ENCODE measurements around the gene OR2T1.
"Not testable (repeated sequence)": the region's sequence is repeated elsewhere in the genome, so short reads cannot be mapped to it uniquely, and the experiment has no call there.

OR2T1 gene

DNA sequence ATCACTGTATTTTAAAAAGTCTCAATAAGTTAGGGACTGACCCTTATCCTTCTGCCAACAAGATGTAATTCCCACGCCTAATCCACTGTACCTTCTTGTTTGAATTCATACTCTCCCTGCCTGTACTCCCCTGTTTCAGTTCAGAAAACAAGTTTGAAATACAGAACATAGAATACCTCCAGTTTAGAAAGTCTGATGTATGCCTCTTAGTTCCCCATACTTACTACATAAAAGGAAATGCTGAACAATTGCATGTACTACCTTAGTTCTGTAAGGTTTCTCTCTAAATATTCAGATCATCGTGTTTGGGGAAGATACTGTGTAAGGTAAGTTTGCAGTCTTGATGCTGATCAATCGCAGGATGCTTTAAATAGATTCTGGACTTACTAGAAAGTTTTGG is 33.5 kb downstream of the OR2T1 start:
- not testable (repeated sequence) for DNase-seq (ENCODE audit: low read depth)

DNA sequence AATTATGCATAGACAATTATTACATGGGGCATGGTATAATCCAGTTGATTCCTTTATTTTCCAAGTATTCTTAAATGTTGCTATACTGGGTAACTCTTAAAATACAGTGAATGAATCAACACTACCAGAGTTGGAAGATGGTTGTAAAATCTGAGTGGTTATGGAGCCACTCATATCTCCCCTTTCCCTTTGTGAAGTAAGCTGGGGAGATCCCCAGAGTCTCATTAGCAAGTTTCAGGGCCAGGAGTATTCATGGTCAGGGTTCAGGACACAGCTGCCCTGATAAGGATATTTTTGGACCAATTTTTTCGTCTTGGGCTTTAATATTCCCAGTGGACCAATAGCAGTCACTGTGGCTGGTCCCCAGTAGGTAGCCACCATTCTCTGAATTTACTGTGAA is 35.8 kb downstream of the OR2T1 start:
- DNase-seq (ENCODE audit: low read depth) = not testable (repeated sequence)

GRCh38 chr1:248439283-248439682 is 36.4 kb downstream of the OR2T1 start:
- DNase-seq (ENCODE audit: low read depth) = not testable (repeated sequence)

- DNase-seq (ENCODE audit: low read depth) = not testable (repeated sequence)
These were observed 39.8 kb downstream of the OR2T1 start for GRCh38 chr1:248442500-248443277.

- DNase-seq (ENCODE audit: low read depth) = not testable (repeated sequence)
These were observed 41.8 kb downstream of the OR2T1 start for GRCh38 chr1:248444603-248445002.

DNA sequence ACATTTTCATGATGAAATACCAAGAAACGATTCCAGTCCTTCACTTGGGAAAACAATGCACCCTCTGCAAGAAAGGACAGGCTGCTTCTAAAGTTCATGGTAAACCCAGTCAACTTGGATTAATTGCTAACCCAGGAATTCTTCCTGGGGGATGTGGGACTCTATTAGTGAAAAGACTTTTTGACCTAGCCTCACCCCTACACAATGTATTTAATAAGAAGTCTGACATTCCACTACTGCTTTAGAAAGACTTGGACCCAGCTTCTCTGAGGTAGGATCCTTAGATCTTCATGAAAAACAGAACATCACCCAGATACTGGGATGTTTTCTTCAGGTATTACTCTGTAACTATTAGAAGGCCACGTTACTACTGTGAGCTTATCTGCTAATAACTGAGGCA is 42.6 kb downstream of the OR2T1 start, which contains the start of gene OR2T2:
Gene OR2T2 (plus strand): TSS at position 239 of the 400 bp plus-strand sequence. CDS start 7,161 bp downstream, outside the sequence.
- not testable (repeated sequence) for DNase-seq (ENCODE audit: low read depth)

DNA sequence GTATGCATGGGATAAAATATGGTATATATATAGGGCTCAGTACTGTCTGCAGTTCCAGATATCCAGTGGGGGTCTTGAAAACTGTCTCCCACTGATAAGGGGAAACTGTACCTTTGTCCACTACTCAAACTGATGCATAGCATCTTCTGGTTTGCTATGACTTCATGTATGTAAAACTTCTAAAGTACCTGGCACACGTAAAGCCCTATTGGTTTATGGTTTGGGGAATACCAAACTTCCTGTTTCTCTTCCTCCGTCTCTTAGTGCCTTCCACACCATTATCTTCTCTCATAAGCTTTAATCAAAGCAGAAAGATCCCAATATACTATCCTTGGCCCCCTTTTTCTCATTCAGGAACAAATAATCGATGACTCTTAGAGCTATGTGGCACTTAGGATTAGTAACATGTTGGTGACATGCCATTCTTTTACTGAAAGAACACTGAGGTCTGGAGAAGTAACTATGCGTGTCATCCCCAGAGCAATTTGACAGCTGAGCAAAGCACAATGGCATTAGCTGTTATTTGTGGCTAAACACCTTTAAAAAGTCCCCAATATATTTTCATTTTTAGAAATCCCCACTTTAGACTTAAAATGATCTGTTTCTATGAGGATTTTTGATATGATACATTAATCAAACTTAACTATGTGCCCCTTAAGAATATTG is 45.7 kb downstream of the OR2T1 start:
- not testable (repeated sequence) for DNase-seq (ENCODE audit: low read depth)

- DNase-seq (ENCODE audit: low read depth) = not testable (repeated sequence)
These were observed 47.1 kb downstream of the OR2T1 start for GRCh38 chr1:248449821-248450465.

- not testable (repeated sequence) for DNase-seq (ENCODE audit: low read depth)
These were observed 47.8 kb downstream of the OR2T1 start for GRCh38 chr1:248450466-248451145.

DNA sequence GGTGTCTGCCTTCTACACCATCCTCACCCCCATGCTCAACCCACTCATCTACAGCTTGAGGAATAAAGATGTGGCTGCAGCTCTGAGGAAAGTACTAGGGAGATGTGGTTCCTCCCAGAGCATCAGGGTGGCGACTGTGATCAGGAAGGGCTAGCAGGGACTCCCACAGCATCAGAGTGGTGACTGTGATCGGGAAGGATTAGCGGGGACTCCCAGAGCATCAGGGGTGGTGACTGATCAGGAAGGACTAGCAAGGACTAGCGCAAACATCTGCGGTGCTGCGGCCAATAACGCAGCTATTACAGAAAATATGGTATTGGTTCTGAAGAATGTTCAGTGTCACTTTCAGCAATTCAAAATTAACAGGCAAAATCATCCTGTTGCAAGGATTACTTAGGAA is 50.8 kb downstream of the OR2T1 start:
- DNase-seq (ENCODE audit: low read depth) = not testable (repeated sequence)

- not testable (repeated sequence) for DNase-seq (ENCODE audit: low read depth)
These were observed 52.2 kb downstream of the OR2T1 start for GRCh38 chr1:248455045-248455444.

DNA sequence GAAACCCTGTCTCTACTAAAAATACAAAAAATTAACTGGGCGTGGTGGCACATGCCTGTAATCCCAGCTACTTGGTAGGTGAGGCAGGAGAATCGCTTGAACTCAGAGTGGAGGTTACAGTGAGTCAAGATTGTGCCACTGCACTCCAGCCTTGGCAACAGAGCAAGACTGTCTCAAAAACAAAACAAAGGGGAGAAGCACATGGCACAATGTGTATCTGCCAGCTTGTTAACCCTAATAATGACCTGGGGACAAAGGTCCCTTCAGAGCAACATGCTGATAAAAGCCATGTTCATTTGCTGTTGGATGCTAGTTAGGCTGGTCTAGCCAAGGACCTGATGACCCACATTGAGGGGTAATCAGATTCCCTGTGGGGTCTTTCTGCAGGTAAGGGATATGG is 53.8 kb downstream of the OR2T1 start:
- DNase-seq (ENCODE audit: low read depth) = not testable (repeated sequence)
